PC-9 (cell line): ENCODE measurements around the gene AFG1L. TPM values are rescaled to one million over a fixed set of nuclear protein-coding genes. Genes with fewer than 3 reads are reported as not detected.

Experiments used
- BruUV-seq: library from RNA; stranded (reverse); fragments of 400-500 nt; replicated peaks from 2 replicates; lab custom pipeline; 2021; lab: Mats Ljungman, UMichigan
- CTCF ChIA-PET: fragments of 300-600 bp; sonication (Branson Sonifier 250); formaldehyde crosslinking; loops from one replicate; lab custom pipeline; 2022; ENCODE audit warnings: antibody characterized with exemption; lab: Charles Lee
- POLR2A ChIA-PET: fragments of 300-600 bp; sonication (Branson Sonifier 250); formaldehyde crosslinking; loops from one replicate; lab custom pipeline; 2022; ENCODE audit warnings: antibody characterized with exemption; ENCODE audit not compliant: unreplicated experiment; lab: Charles Lee
- DNase-seq, 2 experiments: peaks; one replicate each; pipeline versions ENCODE4 v3.0.0 to v3.0.0-alpha.2; 2015 to 2022; ENCODE audit warnings: mixed read lengths in 1 of 2
- H2AFZ ChIP-seq: fragments of 200-600 bp; sonication (generic); 2 replicates; pipeline ENCODE4 v1.8.1; 2017; ENCODE audit warnings: antibody characterized with exemption
- H3F3A ChIP-seq: fragments of 200-600 bp; sonication (generic); 2 replicates; pipeline ENCODE4 v1.8.1; 2017; ENCODE audit warnings: antibody characterized with exemption, mild to moderate bottlenecking, low read depth; ENCODE audit not compliant: insufficient read depth
- H3K27ac ChIP-seq: fragments of 200-600 bp; sonication (generic); 2 replicates; pipeline ENCODE4 v1.6.1; 2016; ENCODE audit warnings: mixed run types
- H3K27me3 ChIP-seq: fragments of 200-600 bp; sonication (generic); 2 replicates; pipeline ENCODE4 v1.6.1; 2016; ENCODE audit warnings: low read depth, mixed run types; ENCODE audit not compliant: insufficient read depth
- H3K36me3 ChIP-seq: fragments of 200-600 bp; sonication (generic); 2 replicates; pipeline ENCODE4 v1.6.1; 2016; ENCODE audit warnings: low read depth, mixed run types
- H3K4me1 ChIP-seq: fragments of 200-600 bp; sonication (generic); replicated peaks from 2 replicates; pipeline ENCODE4 v1.6.1; 2016; ENCODE audit warnings: mixed run types; ENCODE audit not compliant: insufficient read depth
- H3K4me2 ChIP-seq: fragments of 200-600 bp; sonication (generic); 2 replicates; pipeline ENCODE4 v1.6.1; 2017; ENCODE audit warnings: mixed run types
- H3K4me3 ChIP-seq: fragments of 200-600 bp; sonication (generic); 2 replicates; pipeline ENCODE4 v1.6.1; 2016; ENCODE audit warnings: mixed run types
- H3K79me2 ChIP-seq: fragments of 200-600 bp; sonication (generic); 2 replicates; pipeline ENCODE4 v1.6.1; 2017; ENCODE audit warnings: low read depth, mixed run types
- H3K9me2 ChIP-seq: fragments of 200-600 bp; sonication (generic); 2 replicates; pipeline ENCODE4 v1.8.1; 2017; ENCODE audit warnings: mild to moderate bottlenecking; ENCODE audit not compliant: insufficient read depth
- H3K9me3 ChIP-seq: fragments of 200-600 bp; sonication (generic); 2 replicates; pipeline ENCODE4 v1.8.1; 2016; ENCODE audit warnings: low read depth; ENCODE audit not compliant: insufficient read depth
- H4K20me1 ChIP-seq: fragments of 200-600 bp; sonication (generic); 2 replicates; pipeline ENCODE4 v1.8.1; 2017; ENCODE audit not compliant: insufficient read depth
- CTCF ChIP-seq: fragments of 200-600 bp; sonication (generic); conservative IDR thresholded peaks from 2 replicates; pipeline ENCODE4 v1.6.1; 2017; ENCODE audit warnings: mixed run types, antibody characterized with exemption, mild to moderate bottlenecking, moderate library complexity
- EZH2 ChIP-seq: fragments of 200-600 bp; sonication (generic); IDR thresholded peaks from 2 replicates; pipeline ENCODE4 v1.8.0; 2017; ENCODE audit warnings: antibody characterized with exemption, low read depth
- intact Hi-C: fragments of 100-400 bp; cut with micrococcal nuclease; formaldehyde crosslinking; loops from one replicate; pipeline ENCODE4 v1.10.0; 2022; ENCODE audit not compliant: unreplicated experiment
- total RNA-seq: library from RNA; stranded (reverse); gene quantifications from 2 replicates; pipeline ENCODE4 v1.2.3, GENCODE V29; 2021

Gene AFG1L
- total RNA-seq, 1 experiment from 2014 or later: 8.9 TPM

- Histone ChIP-seq H3F3A (peaks cover 20% of the 10 kb centered on the region), H2AFZ (peak overlapping the region; percentile 95), H3K27me3 (no peaks in the 10 kb centered on the region), H4K20me1 (no peaks in the 10 kb centered on the region), H3K9me3 (no peaks in the 10 kb centered on the region), H3K4me1 (peaks cover 12% of the 10 kb centered on the region), H3K4me2 (peak overlapping the region; percentile 86), H3K79me2 (peaks cover 42% of the 10 kb centered on the region), H3K27ac (peak overlapping the region; percentile 83), H3K9me2 (no peaks in the 10 kb centered on the region), H3K36me3 (0 out of 2 replicates have a peak, but pooled peaks cover 6% of the 10 kb centered on the region), H3K4me3 (peak overlapping the region; percentile 99)
- intact Hi-C loops: loop anchor here (1.0 to 5.0 kb wide), 6 partner anchors 131 to 824 kb away; partner anchors contain the start of gene CD164
- BruUV-seq: no TSS peak
- ChIA-PET CTCF (interaction anchor here (0.6 to 1.2 kb wide), 3 partner anchors 29 to 1645 kb away, joined by 3 to 7 read pairs (median 3); no protein-coding TSS in a partner anchor), POLR2A (interaction anchor here (0.5 to 1.1 kb wide), 11 partner anchors 174 to 685 kb away, joined by 3 to 9 read pairs (median 5); partner anchors contain the start of genes ARMC2 and SESN1)
- TF ChIP-seq EZH2 (no peak), CTCF (no peak)
- DNase-seq: peak; percentile 95 to 96
Measured at GRCh38 chr6:108558372-108559096, 263.7 kb downstream of the AFG1L start.

DNA sequence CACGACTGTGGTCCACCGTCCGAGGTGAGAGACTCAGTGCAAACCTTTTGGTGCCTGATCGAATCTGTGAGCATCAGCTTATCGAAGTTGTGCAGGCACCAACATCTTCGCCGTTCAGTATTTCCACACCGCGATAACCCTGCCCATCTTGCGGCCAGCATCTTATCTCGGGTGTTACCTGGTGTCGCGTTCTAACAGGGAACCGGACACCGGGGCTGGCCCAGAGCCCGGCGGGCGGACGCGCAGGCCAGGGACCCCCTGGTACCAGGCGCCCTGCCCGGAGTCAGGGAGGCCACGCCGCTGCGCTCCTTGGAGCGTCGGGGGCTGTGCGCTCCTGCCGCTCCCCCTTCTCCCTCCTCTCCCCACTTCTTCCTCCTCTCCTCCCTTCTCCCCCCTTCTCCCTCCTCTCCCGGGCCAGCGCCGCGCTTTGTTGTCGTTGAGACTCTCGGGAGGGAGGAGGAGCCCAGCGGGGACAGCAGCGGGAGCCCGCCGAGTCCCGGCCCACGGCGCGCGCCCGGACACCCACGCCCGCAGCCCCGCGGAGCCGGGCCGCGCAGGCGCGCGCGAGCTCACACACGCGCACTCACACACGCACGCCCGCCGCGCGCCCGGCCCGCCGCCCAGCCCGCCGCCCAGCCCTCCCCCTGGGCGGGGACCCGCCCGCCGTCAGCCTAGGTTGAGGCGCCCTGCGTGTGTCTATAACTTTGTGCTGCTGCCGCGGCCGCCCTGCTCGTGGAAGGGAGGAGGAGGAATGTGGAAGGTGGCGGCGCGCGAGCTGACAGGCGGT, 264.4 kb downstream of the AFG1L start:
- H3K9me3 ChIP-seq: no peaks in the 10 kb centered on the region
- ChIA-PET CTCF (interaction anchor here (0.6 to 1.2 kb wide), 2 partner anchors 29 to 1646 kb away, joined by 3 to 7 read pairs; no protein-coding TSS in a partner anchor), POLR2A (interaction anchor here (0.6 to 1.7 kb wide), 12 partner anchors 11 to 835 kb away, joined by 3 to 14 read pairs (median 4); no protein-coding TSS in a partner anchor)
- DNase-seq: peak; percentile 71 to 83
- peaks cover 49% of the 10 kb centered on the region for H3K79me2 ChIP-seq
- peak overlapping the region; percentile 88 for H3K4me2 ChIP-seq
- no TSS peak for BruUV-seq
- 0 out of 2 replicates have a peak, but pooled peaks cover 6% of the 10 kb centered on the region for H3K36me3 ChIP-seq
- intact Hi-C loops: loop anchor here (1.0 to 5.0 kb wide), 5 partner anchors 130 to 823 kb away; partner anchors contain the start of gene CD164
- peaks cover 16% of the 10 kb centered on the region for H3K4me1 ChIP-seq
- H4K20me1 ChIP-seq: peaks cover 4% of the 10 kb centered on the region
- TF ChIP-seq CTCF: no peak
- no peak for TF ChIP-seq EZH2
- H3K27ac ChIP-seq: peak overlapping the region; percentile 65
- peaks cover 28% of the 10 kb centered on the region for H3F3A ChIP-seq
- no peaks in the 10 kb centered on the region for H3K27me3 ChIP-seq
- peak overlapping the region; percentile 99 for H3K4me3 ChIP-seq
- H2AFZ ChIP-seq: peak overlapping the region; percentile 95
- no peaks in the 10 kb centered on the region for H3K9me2 ChIP-seq
